IPS-15b (cell line): Measurements from ENCODE around the gene KBTBD4.
"Not testable (repeated sequence)": the region's sequence is repeated elsewhere in the genome, so short reads cannot be mapped to it uniquely, and the experiment has no call there.

ENCODE experiments used
- H3K27me3 ChIP-seq: one replicate; pipeline ENCODE4 v1.6.1; 2013; ENCODE audit warnings: low read length; ENCODE audit not compliant: control insufficient read depth, insufficient read depth
- H3K36me3 ChIP-seq: one replicate; pipeline ENCODE4 v1.6.1; 2013; ENCODE audit warnings: low read length; ENCODE audit not compliant: control insufficient read depth, insufficient read depth
- H3K4me1 ChIP-seq: one replicate; pipeline ENCODE4 v1.6.1; 2013; ENCODE audit warnings: mild to moderate bottlenecking, low read length; ENCODE audit not compliant: control insufficient read depth, insufficient read depth
- H3K4me3 ChIP-seq: one replicate; pipeline ENCODE4 v1.5.1; 2013; ENCODE audit warnings: low read depth, low read length
- H3K9ac ChIP-seq: one replicate; pipeline ENCODE4 v1.6.1; 2013; ENCODE audit warnings: low read depth, mild to moderate bottlenecking, low read length
- H3K9me3 ChIP-seq: one replicate; pipeline ENCODE4 v1.6.1; 2013; ENCODE audit warnings: mild to moderate bottlenecking, low read length; ENCODE audit not compliant: control insufficient read depth, insufficient read depth

The KBTBD4 gene

GRCh38 chr11:47533690-47534151 lies 45.0 kb downstream of the KBTBD4 start:
- Histone ChIP-seq H3K4me3 (no peak overlapping the region), H3K4me1 (peaks cover 7% of the 10 kb centered on the region)

GRCh38 chr11:47532597-47533213 lies 46.1 kb downstream of the KBTBD4 start:
- Histone ChIP-seq H3K9ac (no peak overlapping the region), H3K9me3 (no peaks in the 10 kb centered on the region), H3K27me3 (no peaks in the 10 kb centered on the region), H3K4me3 (no peak overlapping the region), H3K4me1 (peaks cover 5% of the 10 kb centered on the region), H3K36me3 (no peaks in the 10 kb centered on the region)

More at GRCh38 chr11:47533690-47534151, 45.0 kb downstream of the KBTBD4 start:
- Histone ChIP-seq H3K27me3 (no peaks in the 10 kb centered on the region), H3K36me3 (no peaks in the 10 kb centered on the region), H3K9me3 (no peaks in the 10 kb centered on the region), H3K9ac (no peak overlapping the region)

GRCh38 chr11:47531666-47532065 lies 47.1 kb downstream of the KBTBD4 start:
- Histone ChIP-seq H3K27me3 (no peaks in the 10 kb centered on the region), H3K36me3 (no peaks in the 10 kb centered on the region), H3K9me3 (no peaks in the 10 kb centered on the region), H3K4me3 (no peak overlapping the region), H3K4me1 (peaks cover 5% of the 10 kb centered on the region), H3K9ac (no peak overlapping the region)

- not testable (repeated sequence) for H3K9me3 ChIP-seq, H3K4me3 ChIP-seq, H3K4me1 ChIP-seq, H3K27me3 ChIP-seq, H3K9ac ChIP-seq, H3K36me3 ChIP-seq
These were observed 48.0 kb downstream of the KBTBD4 start for GRCh38 chr11:47530721-47531120.

GRCh38 chr11:47529951-47530350 lies 48.8 kb downstream of the KBTBD4 start:
- peaks cover 14% of the 10 kb centered on the region for H3K4me1 ChIP-seq

GRCh38 chr11:47527186-47527585 lies 51.6 kb downstream of the KBTBD4 start:
- no peaks in the 10 kb centered on the region for H3K9me3 ChIP-seq
- no peak overlapping the region for H3K4me3 ChIP-seq
- H3K4me1 ChIP-seq, result peaks cover 25% of the 10 kb centered on the region
- H3K27me3 ChIP-seq, result no peaks in the 10 kb centered on the region
- no peak overlapping the region for H3K9ac ChIP-seq
- H3K36me3 ChIP-seq, result no peaks in the 10 kb centered on the region

More at GRCh38 chr11:47529951-47530350, 48.8 kb downstream of the KBTBD4 start:
- no peak overlapping the region for H3K4me3 ChIP-seq
- no peaks in the 10 kb centered on the region for H3K36me3 ChIP-seq
- no peak overlapping the region for H3K9ac ChIP-seq
- H3K27me3 ChIP-seq, result no peaks in the 10 kb centered on the region
- H3K9me3 ChIP-seq, result no peaks in the 10 kb centered on the region

- H3K36me3 ChIP-seq, result not testable (repeated sequence)
- peaks cover 25% of the 10 kb centered on the region for H3K4me1 ChIP-seq
These were observed 52.7 kb downstream of the KBTBD4 start for GRCh38 chr11:47526032-47526431.

GRCh38 chr11:47524291-47524874 lies 54.4 kb downstream of the KBTBD4 start:
- Histone ChIP-seq H3K4me1 (peaks cover 25% of the 10 kb centered on the region), H3K36me3 (no peaks in the 10 kb centered on the region), H3K4me3 (no peak overlapping the region), H3K9ac (no peak overlapping the region), H3K27me3 (no peaks in the 10 kb centered on the region), H3K9me3 (no peaks in the 10 kb centered on the region)

More at GRCh38 chr11:47526032-47526431, 52.7 kb downstream of the KBTBD4 start:
- not testable (repeated sequence) for H3K9ac ChIP-seq, H3K4me3 ChIP-seq, H3K27me3 ChIP-seq, H3K9me3 ChIP-seq

- Histone ChIP-seq H3K9ac (no peak overlapping the region), H3K4me1 (peaks cover 25% of the 10 kb centered on the region)
These were observed 55.1 kb downstream of the KBTBD4 start for GRCh38 chr11:47523490-47524225.

More at GRCh38 chr11:47523490-47524225, 55.1 kb downstream of the KBTBD4 start:
- H3K9me3 ChIP-seq, result no peaks in the 10 kb centered on the region
- no peaks in the 10 kb centered on the region for H3K27me3 ChIP-seq
- H3K4me3 ChIP-seq, result no peak overlapping the region
- no peaks in the 10 kb centered on the region for H3K36me3 ChIP-seq
